ENCODE results near the gene GRIA1.
A peak's percentile ranks its signal among the peaks of the same experiment; 100 is the strongest.

GRIA1 gene

GRCh38 chr5:153476767-153477166 is 13.7 kb upstream of the GRIA1 start:
- TF ChIP-seq CTCF (IDR thresholded peaks at IDR 0.05; ENCODE audit: low read length, missing control alignments) = peak; percentile 35
- peak; percentile 88 for DNase-seq (ENCODE audit: low read depth)
- no peak overlapping the region for H3K4me3 ChIP-seq (replicated peaks; ENCODE audit: low read depth, low read length)

GRCh38 chr5:153480401-153480800 is 10.1 kb upstream of the GRIA1 start:
- peak; percentile 31 for DNase-seq (ENCODE audit: low read depth)
- no peak for TF ChIP-seq CTCF (IDR thresholded peaks at IDR 0.05; ENCODE audit: low read length, missing control alignments)
- H3K4me3 ChIP-seq (replicated peaks; ENCODE audit: low read depth, low read length) = no peak overlapping the region

- DNase-seq (ENCODE audit: low read depth) = no peak
- TF ChIP-seq CTCF (IDR thresholded peaks at IDR 0.05; ENCODE audit: low read length, missing control alignments) = no peak
- H3K4me3 ChIP-seq (replicated peaks; ENCODE audit: low read depth, low read length) = no peak overlapping the region
These were observed 7.0 kb upstream of the GRIA1 start for GRCh38 chr5:153483482-153483881.

GRCh38 chr5:153485641-153486040 is 4.8 kb upstream of the GRIA1 start:
- TF ChIP-seq CTCF (IDR thresholded peaks at IDR 0.05; ENCODE audit: low read length, missing control alignments) = no peak
- no peak overlapping the region for H3K4me3 ChIP-seq (replicated peaks; ENCODE audit: low read depth, low read length)
- DNase-seq (ENCODE audit: low read depth) = no peak

- no peak for DNase-seq (ENCODE audit: low read depth)
- H3K4me3 ChIP-seq (replicated peaks; ENCODE audit: low read depth, low read length) = no peak overlapping the region
- TF ChIP-seq CTCF (IDR thresholded peaks at IDR 0.05; ENCODE audit: low read length, missing control alignments) = no peak
These were observed 3.7 kb upstream of the GRIA1 start for GRCh38 chr5:153486771-153487170.

- no peak overlapping the region for H3K4me3 ChIP-seq (replicated peaks; ENCODE audit: low read depth, low read length)
- TF ChIP-seq CTCF (IDR thresholded peaks at IDR 0.05; ENCODE audit: low read length, missing control alignments) = no peak
- no peak for DNase-seq (ENCODE audit: low read depth)
These were observed 859 bp upstream of the GRIA1 start for GRCh38 chr5:153489611-153490010.

- TF ChIP-seq CTCF (IDR thresholded peaks at IDR 0.05; ENCODE audit: low read length, missing control alignments) = no peak
- no peak overlapping the region for H3K4me3 ChIP-seq (replicated peaks; ENCODE audit: low read depth, low read length)
- DNase-seq (ENCODE audit: low read depth) = no peak
These were observed 721 bp downstream of the GRIA1 start for GRCh38 chr5:153491038-153491744.

Measured in fibroblast of pulmonary artery (primary cell).